Parathyroid adenoma (tissue), 2 donors: ENCODE results near the gene TENT5C.
A peak's percentile ranks its signal among the peaks of the same experiment; 100 is the strongest.

Experiments
- H2AFZ ChIP-seq: fragments of 300-600 bp; sonication (generic); one replicate; pipeline ENCODE4 v1.7.0; 2017; ENCODE audit warnings: antibody characterized with exemption, mild to moderate bottlenecking
- H3K27ac ChIP-seq: fragments of 300-600 bp; sonication (generic); one replicate; pipeline ENCODE4 v1.7.0; 2017
- H3K27me3 ChIP-seq: fragments of 300-600 bp; sonication (generic); one replicate; pipeline ENCODE4 v1.7.0; 2017; ENCODE audit warnings: low read length; ENCODE audit not compliant: control insufficient read depth, insufficient read depth
- H3K36me3 ChIP-seq: fragments of 300-600 bp; sonication (generic); one replicate; pipeline ENCODE4 v1.7.0; 2017; ENCODE audit warnings: low read length; ENCODE audit not compliant: control insufficient read depth, insufficient read depth
- H3K4me1 ChIP-seq: fragments of 300-600 bp; sonication (generic); one replicate; pipeline ENCODE4 v1.7.0; 2017; ENCODE audit warnings: control low read depth
- H3K4me2 ChIP-seq: fragments of 300-600 bp; sonication (generic); one replicate; pipeline ENCODE4 v1.7.0; 2017; ENCODE audit warnings: low read length
- H3K4me3 ChIP-seq: fragments of 300-600 bp; sonication (generic); one replicate; pipeline ENCODE4 v1.7.0; 2017; ENCODE audit warnings: low read depth, low read length
- H3K79me2 ChIP-seq: fragments of 300-600 bp; sonication (generic); one replicate; pipeline ENCODE4 v1.7.0; 2017; ENCODE audit warnings: control low read depth
- H3K9ac ChIP-seq: fragments of 300-600 bp; sonication (generic); one replicate; pipeline ENCODE4 v1.7.0; 2017; ENCODE audit warnings: mild to moderate bottlenecking
- H3K9me3 ChIP-seq: fragments of 300-600 bp; sonication (generic); one replicate; pipeline ENCODE4 v1.7.0; 2017; ENCODE audit warnings: low read length; ENCODE audit not compliant: control insufficient read depth
- TF ChIP-seq, protein P1 (sequence below): fragments of 300-600 bp; sonication (generic); IDR thresholded peaks from one replicate; pipeline ENCODE4 v1.7.0; 2017; ENCODE audit warnings: antibody characterized with exemption, mild to moderate bottlenecking
- donor health status: primary hyperparathyroidism.

TENT5C gene

DNA sequence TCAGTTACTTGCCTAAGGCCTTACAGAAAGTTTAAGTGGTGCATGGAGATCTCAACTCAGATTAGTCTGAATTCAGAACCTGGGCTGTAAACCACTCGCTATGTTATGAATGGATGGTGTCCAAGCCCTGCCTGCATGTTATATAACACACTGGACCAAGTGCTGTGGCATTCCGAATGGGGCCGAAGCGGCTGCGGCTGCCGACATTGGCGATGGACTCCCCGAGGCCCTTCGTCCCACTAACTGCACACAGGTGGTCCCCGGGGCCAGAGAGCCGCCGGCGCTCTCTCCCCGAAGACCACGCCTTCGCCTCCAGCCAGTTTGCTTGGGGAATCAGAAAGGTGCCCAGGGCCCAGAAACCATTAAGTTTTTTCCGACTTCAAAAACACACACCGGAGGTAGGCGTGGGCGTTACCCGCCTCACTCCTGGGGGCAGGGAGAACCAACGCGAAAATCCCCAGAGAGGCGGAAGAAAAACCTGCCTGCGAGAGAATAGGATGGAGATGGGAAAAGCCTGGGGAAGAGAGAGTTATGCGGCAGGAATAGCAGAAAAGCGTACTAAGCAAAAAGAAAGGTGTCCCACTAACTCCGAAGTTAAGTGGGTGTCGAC lies 579 bp upstream of the TENT5C start:
- no peaks in the 10 kb centered on the region for H3K9me3 ChIP-seq
- no peaks in the 10 kb centered on the region for H3K27me3 ChIP-seq
- peak overlapping the region; percentile 96 for H3K4me2 ChIP-seq
- H3K27ac ChIP-seq = peak overlapping the region; percentile 92
- no peaks in the 10 kb centered on the region for H3K79me2 ChIP-seq
- H3K36me3 ChIP-seq = no peaks in the 10 kb centered on the region
- H3K4me3 ChIP-seq = peak overlapping the region; percentile 96
- H3K4me1 ChIP-seq = no peaks in the 10 kb centered on the region
- peak overlapping the region; percentile 89 for H2AFZ ChIP-seq
- TF ChIP-seq, protein P1, sequence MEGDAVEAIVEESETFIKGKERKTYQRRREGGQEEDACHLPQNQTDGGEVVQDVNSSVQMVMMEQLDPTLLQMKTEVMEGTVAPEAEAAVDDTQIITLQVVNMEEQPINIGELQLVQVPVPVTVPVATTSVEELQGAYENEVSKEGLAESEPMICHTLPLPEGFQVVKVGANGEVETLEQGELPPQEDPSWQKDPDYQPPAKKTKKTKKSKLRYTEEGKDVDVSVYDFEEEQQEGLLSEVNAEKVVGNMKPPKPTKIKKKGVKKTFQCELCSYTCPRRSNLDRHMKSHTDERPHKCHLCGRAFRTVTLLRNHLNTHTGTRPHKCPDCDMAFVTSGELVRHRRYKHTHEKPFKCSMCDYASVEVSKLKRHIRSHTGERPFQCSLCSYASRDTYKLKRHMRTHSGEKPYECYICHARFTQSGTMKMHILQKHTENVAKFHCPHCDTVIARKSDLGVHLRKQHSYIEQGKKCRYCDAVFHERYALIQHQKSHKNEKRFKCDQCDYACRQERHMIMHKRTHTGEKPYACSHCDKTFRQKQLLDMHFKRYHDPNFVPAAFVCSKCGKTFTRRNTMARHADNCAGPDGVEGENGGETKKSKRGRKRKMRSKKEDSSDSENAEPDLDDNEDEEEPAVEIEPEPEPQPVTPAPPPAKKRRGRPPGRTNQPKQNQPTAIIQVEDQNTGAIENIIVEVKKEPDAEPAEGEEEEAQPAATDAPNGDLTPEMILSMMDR = no peak
- no peak overlapping the region for H3K9ac ChIP-seq

- no peaks in the 10 kb centered on the region for H3K27me3 ChIP-seq
- TF ChIP-seq, protein P1 = no peak
- peak overlapping the region; percentile 35 for H3K9ac ChIP-seq
- peak overlapping the region; percentile 75 for H2AFZ ChIP-seq
- H3K4me1 ChIP-seq = no peaks in the 10 kb centered on the region
- H3K27ac ChIP-seq = peak overlapping the region; percentile 81
- H3K4me2 ChIP-seq = peak overlapping the region; percentile 99
- no peaks in the 10 kb centered on the region for H3K36me3 ChIP-seq
- peak overlapping the region; percentile 87 for H3K4me3 ChIP-seq
- H3K9me3 ChIP-seq = no peaks in the 10 kb centered on the region
- H3K79me2 ChIP-seq = no peaks in the 10 kb centered on the region
Measured at GRCh38 chr1:117606649-117607430, 992 bp downstream of the TENT5C start.

DNA sequence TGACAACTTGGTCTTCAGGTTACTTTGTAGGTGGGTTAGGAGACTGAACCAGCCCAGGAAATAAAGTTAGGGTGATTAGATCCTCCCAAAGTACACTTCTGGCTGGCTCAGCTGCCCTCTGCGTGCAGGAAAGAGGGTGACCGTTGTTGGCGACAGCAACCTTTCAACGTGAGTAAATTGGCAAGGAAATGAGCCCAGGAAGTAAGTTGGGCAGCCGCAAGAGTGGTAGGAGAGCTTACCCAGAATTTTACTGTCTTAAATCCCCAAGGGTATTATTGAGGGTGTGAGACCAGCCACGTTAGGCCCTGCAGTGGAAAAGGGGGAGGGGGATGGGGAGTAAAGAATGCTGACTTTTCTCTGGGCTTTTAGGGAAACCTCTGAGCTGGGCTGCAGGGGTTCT lies 1.6 kb downstream of the TENT5C start:
- H3K4me2 ChIP-seq = peak overlapping the region; percentile 99
- TF ChIP-seq, protein P1 = no peak
- peak overlapping the region; percentile 87 for H3K4me3 ChIP-seq
- H3K36me3 ChIP-seq = no peaks in the 10 kb centered on the region
- peaks cover 1% of the 10 kb centered on the region for H3K4me1 ChIP-seq
- no peaks in the 10 kb centered on the region for H3K79me2 ChIP-seq
- no peaks in the 10 kb centered on the region for H3K9me3 ChIP-seq
- H2AFZ ChIP-seq = peak overlapping the region; percentile 75
- H3K9ac ChIP-seq = peak overlapping the region; percentile 35
- peak overlapping the region; percentile 81 for H3K27ac ChIP-seq
- no peaks in the 10 kb centered on the region for H3K27me3 ChIP-seq

GRCh38 chr1:117608115-117608615 lies 2.3 kb downstream of the TENT5C start:
- peaks cover 7% of the 10 kb centered on the region for H3K4me1 ChIP-seq

More at GRCh38 chr1:117608115-117608615, 2.3 kb downstream of the TENT5C start:
- Histone ChIP-seq H3K4me3 (peak overlapping the region; percentile 87), H3K4me2 (peak overlapping the region; percentile 99), H3K27me3 (no peaks in the 10 kb centered on the region), H3K36me3 (no peaks in the 10 kb centered on the region), H2AFZ (no peak overlapping the region), H3K27ac (no peak overlapping the region), H3K9ac (no peak overlapping the region), H3K79me2 (no peaks in the 10 kb centered on the region), H3K9me3 (no peaks in the 10 kb centered on the region)
- TF ChIP-seq, protein P1 = no peak
